K562 treated with DMSO at 1 percent for 48 hours (cell line): ENCODE results near the gene CLCA4. TPM values are rescaled to one million over a fixed set of nuclear protein-coding genes. Genes with fewer than 3 reads are reported as not detected.

Experiments
- total RNA-seq: library from RNA; unstranded; fragments of 300-600 nt; gene quantifications from 2 replicates; pipeline ENCODE4 v1.2.3, GENCODE V29; 2022; ENCODE audit warnings: low replicate concordance; ENCODE audit errors: extremely low read depth

Gene CLCA4, protein sequence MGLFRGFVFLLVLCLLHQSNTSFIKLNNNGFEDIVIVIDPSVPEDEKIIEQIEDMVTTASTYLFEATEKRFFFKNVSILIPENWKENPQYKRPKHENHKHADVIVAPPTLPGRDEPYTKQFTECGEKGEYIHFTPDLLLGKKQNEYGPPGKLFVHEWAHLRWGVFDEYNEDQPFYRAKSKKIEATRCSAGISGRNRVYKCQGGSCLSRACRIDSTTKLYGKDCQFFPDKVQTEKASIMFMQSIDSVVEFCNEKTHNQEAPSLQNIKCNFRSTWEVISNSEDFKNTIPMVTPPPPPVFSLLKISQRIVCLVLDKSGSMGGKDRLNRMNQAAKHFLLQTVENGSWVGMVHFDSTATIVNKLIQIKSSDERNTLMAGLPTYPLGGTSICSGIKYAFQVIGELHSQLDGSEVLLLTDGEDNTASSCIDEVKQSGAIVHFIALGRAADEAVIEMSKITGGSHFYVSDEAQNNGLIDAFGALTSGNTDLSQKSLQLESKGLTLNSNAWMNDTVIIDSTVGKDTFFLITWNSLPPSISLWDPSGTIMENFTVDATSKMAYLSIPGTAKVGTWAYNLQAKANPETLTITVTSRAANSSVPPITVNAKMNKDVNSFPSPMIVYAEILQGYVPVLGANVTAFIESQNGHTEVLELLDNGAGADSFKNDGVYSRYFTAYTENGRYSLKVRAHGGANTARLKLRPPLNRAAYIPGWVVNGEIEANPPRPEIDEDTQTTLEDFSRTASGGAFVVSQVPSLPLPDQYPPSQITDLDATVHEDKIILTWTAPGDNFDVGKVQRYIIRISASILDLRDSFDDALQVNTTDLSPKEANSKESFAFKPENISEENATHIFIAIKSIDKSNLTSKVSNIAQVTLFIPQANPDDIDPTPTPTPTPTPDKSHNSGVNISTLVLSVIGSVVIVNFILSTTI
- not detected in 2 replicates for total RNA-seq

GRCh38 chr1:86546787-86547221 lies at the start of gene CLCA4:
Gene CLCA4, plus strand, starts transcription at chr1:86547078. Its CDS starts 42 bp downstream, at chr1:86547120.

Other genes starting within 250 kb of the CLCA4 start
- gene ODF2L, start 150.8 kb upstream of the CLCA4 start, total RNA-seq: not detected in 2 replicates
- not detected in 2 replicates for gene CLCA2, start 122.9 kb upstream of the CLCA4 start, total RNA-seq
- not detected in 2 replicates for gene CLCA1, start 78.2 kb upstream of the CLCA4 start, total RNA-seq
- not detected in 2 replicates for gene SH3GLB1, start 157.5 kb downstream of the CLCA4 start, total RNA-seq